Measurements from ENCODE around the gene S100A2.
A peak's percentile ranks its signal among the peaks of the same experiment; 100 is the strongest.
"Not testable (repeated sequence)": the region's sequence is repeated elsewhere in the genome, so short reads cannot be mapped to it uniquely, and the experiment has no call there.

The S100A2 gene

DNA sequence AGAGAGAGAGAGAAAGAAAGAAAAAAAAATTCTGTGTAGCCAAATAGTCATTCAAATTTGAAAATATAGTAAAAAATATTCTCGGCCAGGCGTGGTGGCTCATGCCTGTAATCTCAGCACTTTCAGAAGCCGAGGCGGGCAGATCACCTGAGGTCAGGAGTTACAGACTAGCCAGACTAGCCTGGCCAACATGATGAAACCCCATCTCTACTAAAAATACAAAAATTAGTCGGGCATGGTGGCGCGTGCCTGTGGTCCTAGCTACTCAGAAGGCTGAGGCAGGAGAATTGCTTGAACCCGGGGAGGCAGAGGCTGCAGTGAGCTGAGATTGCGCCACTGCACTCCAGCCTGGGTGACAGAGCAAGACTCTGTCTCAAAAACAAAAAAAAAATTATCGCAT lies 22.4 kb upstream of the S100A2 start:
- DNase-seq, result not testable (repeated sequence)

GRCh38 chr1:153587314-153587713 lies 21.7 kb upstream of the S100A2 start:
- no peak for DNase-seq

GRCh38 chr1:153586347-153586746 lies 20.7 kb upstream of the S100A2 start:
- DNase-seq, result no peak

DNA sequence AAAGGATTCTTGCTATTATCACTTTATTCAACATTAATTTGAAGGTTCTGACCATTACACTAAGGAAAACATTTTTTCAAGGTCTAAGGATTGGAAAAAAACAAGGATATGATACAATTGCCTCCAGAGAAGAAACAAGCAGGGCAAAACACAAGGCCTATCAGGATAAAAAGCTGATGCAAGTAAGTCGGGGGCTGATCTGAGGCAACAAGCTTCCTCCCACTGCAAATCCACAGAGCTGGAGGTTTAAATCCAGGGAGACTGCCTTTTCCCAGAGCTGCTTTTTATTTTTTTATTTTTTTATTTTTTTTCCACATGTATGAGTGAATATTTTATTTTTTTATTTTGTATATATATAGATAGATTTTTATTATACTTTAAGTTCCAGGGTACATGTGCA lies 19.4 kb upstream of the S100A2 start:
- DNase-seq, result no peak

GRCh38 chr1:153583976-153584375 lies 18.3 kb upstream of the S100A2 start:
- no peak for DNase-seq

GRCh38 chr1:153583514-153583913 lies 17.9 kb upstream of the S100A2 start:
- not testable (repeated sequence) for DNase-seq

DNA sequence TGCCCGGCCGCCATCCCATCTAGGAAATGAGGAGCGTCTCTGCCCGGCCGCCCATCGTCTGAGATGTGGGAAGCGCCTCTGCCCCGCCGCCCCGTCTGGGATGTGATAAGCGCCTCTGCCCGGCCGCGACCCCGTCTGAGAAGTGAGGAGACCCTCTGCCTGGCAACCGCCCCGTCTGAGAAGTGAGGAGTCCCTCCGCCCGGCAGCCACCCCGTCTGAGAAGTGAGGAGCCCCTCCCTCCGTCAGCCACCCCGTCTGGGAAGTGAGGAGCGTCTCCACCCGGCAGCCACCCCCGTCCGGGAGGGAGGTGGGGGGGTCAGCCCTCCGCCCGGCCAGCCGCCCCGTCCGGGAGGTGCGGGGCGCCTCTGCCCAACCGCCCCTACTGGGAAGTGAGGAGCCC lies 17.2 kb upstream of the S100A2 start:
- DNase-seq, result not testable (repeated sequence)

- no peak for DNase-seq
Observed at GRCh38 chr1:153578936-153579335, 13.3 kb upstream of the S100A2 start.

DNA sequence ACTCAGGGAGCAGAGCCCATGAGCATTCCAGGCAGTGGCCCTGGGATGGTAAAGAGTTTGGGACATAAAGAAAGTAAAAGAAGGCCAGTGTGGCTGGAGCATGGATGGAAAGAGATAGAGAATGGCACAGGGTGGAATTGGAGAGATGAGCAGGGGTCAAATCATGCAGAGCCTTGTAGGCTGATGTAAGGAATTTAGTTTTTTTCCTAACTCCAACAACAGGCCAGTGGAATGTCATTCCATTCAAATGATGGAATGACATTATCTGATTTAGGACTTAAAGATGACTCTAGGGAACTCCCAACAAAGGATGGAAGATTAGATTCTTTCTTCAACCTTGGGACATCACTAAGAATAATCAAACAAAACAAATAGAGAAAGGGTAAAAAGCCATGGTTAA lies 12.8 kb upstream of the S100A2 start:
- DNase-seq, result no peak

DNA sequence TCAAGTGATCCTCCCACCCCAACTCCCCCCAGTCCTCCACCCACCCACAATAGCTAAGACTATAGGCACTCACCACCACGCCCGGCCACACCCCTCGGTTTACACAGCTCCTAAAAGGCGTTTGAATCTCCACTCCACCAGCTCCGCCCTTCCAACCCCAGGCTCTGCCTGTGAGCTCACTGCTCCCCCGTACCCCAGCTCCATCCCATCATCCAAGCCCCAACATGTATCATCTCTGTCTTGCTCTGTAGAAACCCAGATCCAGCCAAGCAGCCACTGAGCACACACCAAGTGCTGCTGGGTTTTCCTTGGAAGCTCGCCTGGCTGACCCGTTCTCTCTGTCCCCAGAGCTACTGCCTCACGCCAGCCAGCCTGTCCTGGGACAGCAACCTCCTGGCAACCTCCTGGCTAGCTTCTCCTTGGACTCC lies 12.0 kb upstream of the S100A2 start:
- no peak for DNase-seq

DNA sequence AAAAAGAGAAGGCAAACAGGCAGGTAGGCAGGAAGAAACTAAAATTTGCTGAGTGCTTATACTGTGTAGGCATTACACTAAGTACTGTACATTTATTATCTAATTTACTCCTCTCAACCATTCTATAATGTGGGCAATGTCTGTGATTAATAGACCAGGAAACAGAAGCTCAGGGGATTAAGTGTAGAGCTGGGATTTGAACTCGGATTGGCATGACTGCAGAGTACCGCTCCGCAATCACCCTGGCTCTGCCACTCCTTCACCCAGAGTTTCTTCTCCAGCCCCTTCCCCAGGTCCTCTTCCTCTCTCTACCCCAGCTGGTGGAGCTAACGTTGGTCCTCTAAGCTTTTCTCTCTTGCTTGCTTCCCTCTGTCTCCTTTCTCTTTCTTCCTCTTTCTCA lies 11.5 kb upstream of the S100A2 start:
- DNase-seq, result no peak

GRCh38 chr1:153575497-153575896 lies 9.9 kb upstream of the S100A2 start:
- DNase-seq, result not testable (repeated sequence)

- not testable (repeated sequence) for DNase-seq
Observed at GRCh38 chr1:153575081-153575491, 9.4 kb upstream of the S100A2 start.

DNA sequence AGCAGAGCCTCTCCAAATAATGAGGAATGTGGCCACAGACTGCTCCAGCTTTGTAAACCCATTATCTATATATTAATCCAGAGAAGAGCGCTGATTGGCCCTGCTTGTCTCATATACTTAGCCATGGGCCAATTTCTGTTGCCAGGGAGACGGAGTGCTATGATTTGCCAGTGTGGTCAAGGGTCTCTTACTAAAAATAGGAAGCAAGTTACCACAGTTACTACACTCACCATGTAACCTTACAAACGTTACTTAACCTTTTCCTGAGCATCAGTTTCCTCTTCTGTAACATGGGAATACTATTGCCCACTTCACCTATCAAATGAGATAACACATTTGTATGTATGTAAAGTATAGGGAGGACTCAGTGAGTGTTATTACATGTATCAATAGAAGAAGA lies 7.7 kb upstream of the S100A2 start:
- DNase-seq, result no peak

- peak; percentile 25 to 74 for DNase-seq
Observed at GRCh38 chr1:153572569-153573015, 6.9 kb upstream of the S100A2 start.

DNA sequence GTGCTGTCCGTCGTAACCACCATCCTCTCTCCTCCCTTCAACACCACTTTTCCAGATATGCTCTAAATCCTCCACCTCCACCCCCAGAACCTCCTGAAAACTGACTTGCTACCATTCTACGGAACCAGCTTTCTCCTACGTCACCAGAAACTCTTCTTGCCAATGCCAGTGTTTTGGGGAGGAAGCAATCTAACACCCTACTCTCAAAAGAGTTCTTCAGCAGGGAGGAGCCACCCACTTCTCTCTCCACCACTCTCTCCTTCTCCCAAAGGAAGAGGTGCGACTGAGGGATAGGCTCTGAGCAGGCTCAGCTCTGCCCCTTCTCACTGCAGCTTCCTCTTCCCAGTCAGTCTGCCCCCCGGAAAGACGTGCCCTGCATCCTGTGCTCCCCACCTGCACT lies 6.1 kb upstream of the S100A2 start:
- DNase-seq, result no peak

DNA sequence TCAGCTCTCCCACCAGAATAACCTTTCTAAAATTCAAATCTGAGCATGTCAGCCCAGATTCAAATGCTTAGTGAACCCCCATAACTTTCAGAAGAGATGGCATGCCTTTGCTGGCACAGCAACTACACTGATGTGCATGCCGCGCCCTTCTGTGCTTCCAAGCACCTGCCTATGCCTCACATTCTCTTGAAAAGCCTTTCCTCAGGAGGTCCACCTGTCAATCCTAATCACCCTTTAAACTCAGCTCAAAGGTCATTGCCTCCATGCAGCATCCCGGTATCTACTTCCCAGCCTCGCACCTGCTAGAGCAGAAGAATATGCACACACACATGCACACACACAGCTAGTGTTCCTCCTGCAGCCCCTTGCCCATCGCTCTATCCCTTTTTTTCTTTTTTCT lies 5.2 kb upstream of the S100A2 start:
- no peak for DNase-seq

DNA sequence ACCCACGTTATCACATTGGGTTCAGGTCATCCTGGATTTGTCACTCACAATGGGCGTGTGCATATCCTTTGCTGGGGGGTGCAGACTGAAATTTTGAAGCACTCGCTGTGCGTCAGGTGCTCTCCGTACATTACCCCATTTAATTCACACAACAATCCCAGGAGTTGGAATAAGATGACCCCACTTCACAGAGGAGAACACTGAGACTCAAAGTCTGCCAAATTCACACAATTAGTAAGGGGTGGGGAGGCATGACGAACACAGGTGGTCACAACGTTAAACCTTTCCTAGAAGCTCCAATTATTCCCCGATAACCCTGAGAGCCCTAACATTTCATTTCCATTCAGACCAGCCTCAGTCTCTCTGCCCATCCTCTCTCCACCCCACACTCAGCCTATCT lies 3.8 kb upstream of the S100A2 start:
- DNase-seq, result no peak

DNA sequence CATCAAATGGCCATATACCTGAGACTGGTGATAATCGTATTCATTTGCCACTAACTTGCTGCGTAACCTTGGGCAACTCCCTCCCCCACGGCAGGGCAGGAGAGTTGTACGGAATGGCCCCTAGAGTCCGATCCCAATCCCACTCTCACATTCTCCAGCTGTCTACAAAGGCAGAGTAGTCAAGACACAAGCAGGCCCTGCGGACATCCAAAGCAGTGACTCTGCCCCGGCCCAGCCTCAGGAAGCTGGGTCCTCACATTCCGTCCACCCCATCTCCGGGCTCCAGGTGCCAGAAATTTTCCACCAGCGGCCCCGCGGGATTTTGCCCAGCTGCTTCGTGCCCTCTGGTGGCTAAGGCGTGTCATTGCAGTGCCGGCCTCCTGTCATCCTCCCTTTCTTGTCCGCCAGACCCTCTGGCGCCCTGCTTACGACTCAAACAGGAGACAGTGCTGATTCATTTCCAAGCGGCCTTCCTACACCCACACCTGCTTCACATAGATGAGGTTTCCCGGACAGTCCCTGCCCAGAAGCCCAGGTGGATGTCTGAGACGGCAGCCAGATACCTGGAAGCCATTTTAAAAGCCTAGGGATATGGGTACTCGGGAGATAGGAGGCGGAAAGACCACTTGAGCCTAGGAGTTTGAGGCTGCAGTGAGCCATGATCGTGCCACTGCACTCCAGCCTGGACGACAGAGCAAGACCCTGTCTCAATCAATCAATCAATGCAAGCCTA lies 2.9 kb upstream of the S100A2 start:
- peak; percentile 42 to 76 for DNase-seq

- DNase-seq, result no peak
Observed at GRCh38 chr1:153567621-153568366, 2.1 kb upstream of the S100A2 start.

GRCh38 chr1:153566414-153567371 lies 1.0 kb upstream of the S100A2 start:
- peak; percentile 84 to 92 for DNase-seq

DNA sequence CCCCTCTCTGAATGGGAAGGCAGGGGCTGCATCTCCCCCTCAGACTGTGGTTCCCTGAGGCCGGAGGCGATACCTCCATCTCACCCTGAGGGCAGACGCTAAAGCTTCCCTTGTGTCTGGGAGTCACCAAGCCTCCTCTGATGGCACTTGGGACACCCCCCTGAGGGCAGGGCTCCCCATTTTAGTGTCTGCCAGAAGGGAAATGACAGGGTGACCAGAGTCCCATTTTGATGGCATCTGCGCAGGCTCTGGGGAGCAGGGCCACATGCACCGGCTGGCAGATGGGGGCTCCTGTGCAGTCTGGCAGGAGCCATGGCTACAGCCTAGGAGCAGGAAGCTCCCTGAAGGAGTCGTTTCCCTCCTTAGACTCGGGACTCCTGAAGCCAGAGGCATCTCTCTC lies 1.7 kb downstream of the S100A2 start:
- DNase-seq, result no peak

DNA sequence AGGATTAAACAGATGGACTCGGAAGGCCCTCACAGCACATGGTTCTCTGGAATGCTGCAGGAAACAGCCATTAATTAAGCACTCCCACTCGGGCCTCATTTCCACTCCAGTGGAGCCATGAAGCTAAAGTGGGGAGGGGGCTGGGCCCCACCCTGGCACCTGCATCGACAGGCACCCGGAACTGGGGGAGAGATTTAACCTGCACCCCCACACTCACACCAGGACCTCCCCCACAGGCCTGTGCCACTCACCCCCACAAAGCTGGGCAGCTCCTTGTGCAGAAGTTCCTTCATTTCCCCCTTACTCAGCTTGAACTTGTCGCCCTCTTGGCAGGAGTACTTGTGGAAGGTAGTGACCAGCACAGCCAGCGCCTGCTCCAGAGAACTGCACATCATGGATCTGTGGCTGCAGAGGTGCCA lies 2.2 kb downstream of the S100A2 start:
- no peak for DNase-seq

Measured in SW 1271 (cell line).